NCI-H2227 treated with DMSO at 0.1 percent for 48 hours (cell line): Measurements from ENCODE around the gene LRIG1.

Experiments
- DNase-seq: peaks from one replicate; lab custom pipeline; 2025; lab: John Stamatoyannopoulos, UW

LRIG1 gene

DNA sequence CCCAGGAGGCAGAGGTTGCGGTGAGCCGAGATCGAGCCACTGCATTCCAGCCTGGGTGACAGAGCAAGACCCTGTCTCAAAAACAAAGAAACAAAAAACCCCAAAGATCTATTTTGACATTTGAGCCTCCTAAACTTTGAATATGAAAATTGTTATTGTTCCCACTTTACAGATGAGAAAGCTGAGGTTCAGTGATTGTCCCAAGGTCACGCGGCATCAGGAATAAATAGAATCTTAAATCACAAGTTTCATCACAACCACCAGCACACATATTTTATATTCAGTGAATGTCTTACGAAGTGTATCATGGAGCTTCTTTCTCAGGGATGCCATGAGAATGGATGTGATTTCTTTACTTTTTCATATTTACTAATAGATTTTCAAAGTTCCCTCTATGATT, 5.3 kb upstream of the LRIG1 start:
- DNase-seq = no peak

GRCh38 chr3:66504850-66505641, 4.2 kb upstream of the LRIG1 start:
- DNase-seq = no peak

GRCh38 chr3:66502981-66503380, 2.2 kb upstream of the LRIG1 start:
- no peak for DNase-seq

DNA sequence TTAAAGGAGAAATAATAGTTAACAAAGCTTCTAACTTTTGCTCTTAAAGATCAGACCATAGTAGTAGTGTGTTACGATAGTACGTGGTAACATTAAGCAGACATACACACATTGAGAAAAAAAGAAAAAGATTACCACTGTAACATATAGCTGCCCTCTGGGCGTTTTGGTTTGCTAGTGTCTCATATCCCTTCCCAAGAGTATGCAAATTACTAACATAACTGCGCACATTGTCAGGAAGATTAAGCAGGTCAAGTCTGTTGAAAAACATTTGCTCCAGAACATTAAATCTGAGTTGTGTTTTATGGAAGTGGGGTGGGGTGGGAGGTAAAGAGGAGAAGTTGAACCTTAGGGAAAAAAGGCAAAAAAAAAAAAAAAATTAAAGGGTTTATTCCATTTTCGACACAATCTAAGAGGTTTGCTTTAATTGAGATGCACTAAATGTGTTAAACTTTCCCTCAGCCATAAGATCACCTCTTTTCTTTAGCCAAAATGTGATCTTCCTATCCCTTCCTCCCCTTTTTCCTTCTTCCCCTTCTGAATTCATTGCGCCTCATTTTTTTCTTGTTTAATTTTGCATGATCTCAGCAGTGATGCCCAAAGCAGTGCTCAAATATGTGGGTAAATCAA, 1.5 kb upstream of the LRIG1 start:
- no peak for DNase-seq

- DNase-seq = no peak
These were observed 842 bp upstream of the LRIG1 start for GRCh38 chr3:66501483-66502244.

DNA sequence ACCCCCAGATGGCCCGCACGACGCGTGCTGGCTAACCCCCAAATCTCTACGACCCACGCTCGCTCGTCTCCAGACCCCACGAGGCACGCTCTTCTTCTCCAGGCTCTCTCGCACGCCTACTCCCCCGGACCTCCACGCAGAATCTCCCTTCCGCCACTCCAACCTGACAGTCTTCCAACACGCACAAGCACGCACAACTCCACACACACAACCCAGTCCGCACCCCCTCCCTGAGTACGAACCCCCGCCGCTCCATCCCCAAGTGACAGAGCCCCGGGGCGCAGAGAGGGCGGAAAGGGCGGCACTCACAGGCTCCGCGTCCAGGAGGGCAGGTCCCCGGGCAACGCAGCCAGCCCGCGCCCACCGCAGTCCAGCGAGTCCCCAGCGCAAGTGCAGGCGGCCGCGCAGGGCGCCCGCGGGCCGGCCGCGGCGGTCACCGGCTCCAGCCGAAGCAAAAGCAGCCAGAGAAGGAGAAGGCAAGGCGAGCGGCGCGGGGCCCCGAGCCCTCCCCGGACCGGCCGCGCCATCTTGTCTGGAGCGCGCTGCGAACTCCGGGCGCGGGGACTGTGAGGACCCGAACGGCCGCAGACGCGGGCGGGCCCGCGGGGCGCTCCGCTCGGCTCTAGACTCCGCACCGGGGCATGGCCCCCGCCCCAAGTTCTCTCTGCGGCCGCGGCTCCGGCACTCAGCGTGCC, 794 bp downstream of the LRIG1 start:
- DNase-seq = no peak

DNA sequence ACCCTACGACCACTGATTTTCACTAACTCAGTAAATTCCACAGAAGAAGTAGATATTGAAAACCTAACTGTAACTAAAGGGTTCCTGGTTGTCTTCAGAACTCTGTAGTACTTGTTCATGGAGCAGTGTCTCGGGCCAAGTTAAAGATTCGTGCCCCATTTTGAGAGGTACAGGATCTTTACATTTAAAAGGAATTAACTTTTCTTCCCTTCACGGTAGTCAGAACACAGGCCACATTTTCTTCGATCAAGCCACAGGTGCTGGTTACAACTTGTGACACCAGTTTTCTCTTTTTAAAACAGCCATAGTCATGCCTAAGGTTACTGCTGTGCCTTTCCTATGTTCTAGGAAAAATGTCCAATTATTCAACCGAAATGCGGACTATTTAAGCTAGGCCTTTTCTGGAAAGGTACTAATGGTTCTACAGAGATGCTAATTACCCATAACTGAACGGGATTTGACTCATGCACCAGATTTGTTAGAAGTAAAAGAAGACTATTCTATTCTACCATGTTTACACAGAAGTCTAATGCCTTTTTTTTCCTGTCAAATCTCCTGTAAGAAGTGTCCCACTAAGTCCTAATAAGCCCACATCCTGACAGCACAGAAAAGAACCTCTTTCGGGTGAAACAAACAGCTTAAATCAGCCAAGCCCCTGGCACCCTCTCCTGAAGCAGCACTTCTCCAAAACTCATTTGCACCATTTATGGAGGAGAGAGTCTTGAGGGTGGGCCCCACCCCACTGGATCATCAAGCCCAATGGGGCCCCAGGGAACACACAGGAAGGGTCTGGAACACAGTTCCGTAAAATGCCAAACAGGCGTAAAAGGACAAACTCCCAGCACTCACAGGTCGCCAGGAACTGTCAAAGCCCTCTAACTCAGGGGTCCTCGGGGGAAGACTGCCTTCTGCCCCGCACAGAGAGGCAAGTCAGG, 1.9 kb downstream of the LRIG1 start:
- no peak for DNase-seq

GRCh38 chr3:66497985-66498671, 2.7 kb downstream of the LRIG1 start:
- DNase-seq = no peak

- DNase-seq = no peak
These were observed 3.4 kb downstream of the LRIG1 start for GRCh38 chr3:66497288-66497984.

DNA sequence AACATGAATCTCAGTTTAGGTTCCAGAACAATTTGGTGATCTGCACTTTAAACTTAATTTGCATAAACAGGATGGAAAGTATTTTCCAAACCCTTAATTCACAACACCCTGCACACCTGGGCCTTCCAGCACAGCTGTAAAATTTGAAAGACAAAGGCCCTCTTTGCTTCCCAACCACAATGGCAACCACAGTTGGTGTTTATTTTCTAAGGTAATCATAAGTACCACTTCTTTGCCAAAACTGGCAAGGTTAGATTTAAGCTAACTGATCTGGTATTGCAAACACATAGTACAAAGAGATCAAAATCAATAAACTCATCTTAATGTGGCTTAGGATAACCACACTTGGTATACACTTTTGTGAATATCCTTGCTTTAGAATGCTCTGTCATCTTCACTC, 4.1 kb downstream of the LRIG1 start:
- no peak for DNase-seq

DNA sequence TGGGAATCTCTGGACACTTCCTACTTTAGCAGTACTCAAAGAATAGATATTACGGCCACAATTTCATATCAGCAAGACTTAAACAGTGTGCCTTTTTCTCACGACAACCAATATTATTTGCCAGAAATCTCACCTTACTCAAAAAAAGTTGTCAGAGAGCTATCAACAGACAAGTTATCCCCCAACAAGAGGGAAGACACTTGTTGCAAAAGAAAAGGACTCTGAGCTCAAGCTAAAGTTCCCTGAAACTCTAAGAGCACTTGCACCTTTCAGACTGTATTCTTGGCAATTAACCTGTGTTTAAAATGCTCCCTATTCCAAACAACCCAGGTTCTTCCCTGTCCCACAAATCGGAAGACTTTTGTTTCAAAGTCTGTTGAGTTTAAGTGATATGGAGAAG, 4.5 kb downstream of the LRIG1 start:
- no peak for DNase-seq

DNA sequence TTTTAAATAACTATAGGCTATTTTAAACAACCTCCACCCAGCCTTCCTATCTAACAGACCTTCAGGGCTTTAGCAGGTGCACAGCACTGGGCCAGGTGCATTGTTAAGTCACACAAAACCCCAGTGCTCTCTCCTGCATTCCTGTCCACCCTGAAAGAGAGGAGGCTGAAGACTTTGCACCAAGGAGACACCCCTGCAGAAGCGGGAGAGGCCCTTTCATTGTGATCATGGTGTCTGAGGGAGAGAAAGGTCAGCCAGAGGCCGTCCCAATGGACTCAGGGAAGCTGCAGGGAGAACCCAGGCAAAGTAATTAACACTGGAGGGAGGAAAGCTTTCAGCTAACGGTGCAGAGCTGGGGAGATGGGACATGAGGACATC, 5.2 kb downstream of the LRIG1 start:
- DNase-seq = no peak

DNA sequence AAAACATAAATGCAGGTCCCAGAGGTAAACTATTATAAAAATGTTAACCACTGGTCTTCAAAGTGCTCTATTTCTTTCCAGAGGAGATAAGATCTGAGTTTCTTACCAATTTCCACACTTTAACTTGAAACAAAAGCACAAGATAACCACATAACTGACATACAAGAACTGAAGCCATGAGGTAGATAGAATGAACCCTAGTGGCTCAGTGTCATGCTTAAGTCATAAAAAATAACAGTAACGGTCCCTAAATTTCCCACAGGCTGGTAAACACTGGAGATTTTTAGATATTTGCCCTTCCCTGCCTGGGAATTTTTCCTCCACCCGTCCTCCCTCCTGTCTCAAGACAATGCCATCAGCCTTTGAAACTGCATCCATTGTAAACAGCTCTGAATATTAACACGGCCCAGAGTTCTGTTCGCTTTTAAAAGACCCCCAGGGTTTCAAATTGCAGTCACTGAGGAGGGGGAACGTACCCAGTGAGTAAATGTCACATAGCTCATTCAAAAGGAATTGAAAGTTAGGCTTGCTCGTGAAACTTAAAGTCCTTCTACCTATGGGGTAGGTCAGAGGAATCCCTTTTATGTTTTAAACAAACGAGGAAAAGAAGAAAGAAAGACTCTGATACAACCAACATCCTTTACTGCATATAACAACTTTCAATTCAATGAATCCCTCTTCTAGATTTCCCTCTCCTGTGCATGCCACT, 5.7 kb downstream of the LRIG1 start:
- DNase-seq = no peak

- DNase-seq = no peak
These were observed 7.2 kb downstream of the LRIG1 start for GRCh38 chr3:66493458-66494099.

GRCh38 chr3:66492672-66493071, 8.2 kb downstream of the LRIG1 start:
- DNase-seq = no peak

GRCh38 chr3:66492071-66492470, 8.8 kb downstream of the LRIG1 start:
- no peak for DNase-seq

DNA sequence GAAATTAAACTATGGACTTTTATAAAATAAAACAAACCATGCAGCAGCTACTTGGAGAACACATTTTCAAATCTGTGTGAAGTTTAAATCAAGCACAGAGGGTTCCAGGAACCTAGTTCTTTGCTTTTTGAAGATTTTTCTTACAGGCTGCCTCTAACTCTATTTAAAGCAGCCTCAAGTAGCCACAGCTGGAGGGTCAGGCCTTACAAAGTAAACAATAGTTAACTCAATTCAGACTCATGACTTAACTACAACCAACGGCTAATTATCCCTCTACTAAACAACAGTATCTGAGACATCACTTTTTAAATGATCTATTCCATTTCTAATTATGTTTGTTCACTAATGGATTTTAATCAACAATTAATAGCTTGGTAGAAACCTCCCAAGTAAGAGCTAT, 9.8 kb downstream of the LRIG1 start:
- no peak for DNase-seq

DNA sequence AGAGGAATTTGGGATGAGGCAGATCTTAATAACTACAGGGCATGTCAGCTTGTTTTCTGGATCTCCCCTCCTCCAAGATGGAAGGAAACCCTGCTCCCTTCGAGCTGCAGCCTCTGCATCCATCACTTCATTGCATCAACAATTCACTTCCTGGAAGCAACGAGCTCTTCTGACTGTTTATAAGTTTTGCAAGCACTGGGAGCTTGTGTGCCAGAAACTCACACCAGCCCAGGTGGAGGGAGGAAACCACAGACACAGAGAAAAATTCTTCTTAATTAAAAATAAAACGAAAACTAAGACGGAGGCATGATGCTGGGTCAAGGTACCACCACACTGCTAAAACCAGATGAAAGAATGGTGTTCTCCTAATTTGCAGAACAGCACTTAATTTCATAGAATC, 10.6 kb downstream of the LRIG1 start:
- DNase-seq = no peak

GRCh38 chr3:66489581-66489980, 11.2 kb downstream of the LRIG1 start:
- DNase-seq = no peak
